IPS DF 6.9 (cell line): Measurements from ENCODE around the gene SNX14.
A peak's percentile ranks its signal among the peaks of the same experiment; 100 is the strongest.

Experiments used
- DNase-seq: peaks from one replicate; pipeline ENCODE4 v3.0.0-alpha.2; 2013; ENCODE audit warnings: low read depth, low spot score
- H3K27ac ChIP-seq: one replicate; pipeline ENCODE4 v1.5.1; 2013; ENCODE audit warnings: low read length, control low read depth
- H3K27me3 ChIP-seq: 2 replicates; pipeline ENCODE4 v1.6.1; 2013; ENCODE audit warnings: mild to moderate bottlenecking, low read length; ENCODE audit not compliant: control insufficient read depth, insufficient read depth
- H3K36me3 ChIP-seq: 2 replicates; pipeline ENCODE4 v1.6.1; 2013; ENCODE audit warnings: low read length; ENCODE audit not compliant: control insufficient read depth, insufficient read depth
- H3K4me1 ChIP-seq: 2 replicates; pipeline ENCODE4 v1.6.1; 2013; ENCODE audit warnings: low read length; ENCODE audit not compliant: control insufficient read depth, insufficient read depth
- H3K4me3 ChIP-seq: 2 replicates; pipeline ENCODE4 v1.5.1; 2013; ENCODE audit warnings: mild to moderate bottlenecking, low read length
- H3K9me3 ChIP-seq: 2 replicates; pipeline ENCODE4 v1.6.1; 2013; ENCODE audit warnings: low read length, inconsistent platforms; ENCODE audit not compliant: control insufficient read depth, insufficient read depth
- WGBS: extraction: QIAGEN DNeasy Blood & Tissue Kit; methylation state at CpG from one replicate; pipeline ENCODE4 v1.1.7; 2013; ENCODE audit warnings: mixed read lengths, missing lambda C conversion rate; ENCODE audit not compliant: insufficient read length, insufficient coverage; 5-methylcytosine and 5-hydroxymethylcytosine counted together

Gene SNX14

DNA sequence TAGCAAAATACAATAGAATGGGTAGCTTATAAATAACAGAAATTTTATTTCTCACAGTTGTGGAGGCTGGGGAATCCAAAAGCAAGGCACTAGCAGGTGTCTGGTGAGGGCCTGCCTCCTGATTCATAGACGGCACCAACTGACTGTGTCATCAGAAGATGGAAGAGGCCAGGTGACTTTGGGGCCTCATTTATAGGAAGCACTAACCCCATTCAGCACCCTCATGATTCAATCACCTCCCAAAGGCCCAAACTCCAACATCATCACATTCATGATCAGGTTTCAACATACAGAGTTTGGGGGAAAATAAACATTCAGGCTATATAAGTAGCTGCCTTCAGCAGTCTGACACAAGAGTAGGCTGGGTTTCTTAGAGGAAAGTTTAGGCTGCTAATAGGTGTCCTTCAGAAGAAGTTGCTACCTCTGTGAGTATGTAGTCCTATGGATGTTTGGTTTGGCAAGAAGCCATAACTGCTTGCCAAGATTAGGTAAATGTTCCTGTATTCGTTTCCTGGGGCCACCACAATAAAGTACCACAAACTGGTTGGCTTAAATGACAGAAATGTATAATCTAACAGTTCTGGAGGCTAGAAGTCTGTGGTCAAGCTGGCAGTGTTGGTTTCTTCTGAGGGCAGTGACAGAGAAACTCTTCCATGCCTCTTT, 94.9 kb downstream of the SNX14 start:
- no CpG with 5 or more reads among the region's 2 CpGs for WGBS
- Histone ChIP-seq H3K4me1 (no peaks in the 10 kb centered on the region), H3K4me3 (no peak overlapping the region), H3K27ac (no peak overlapping the region), H3K36me3 (no peaks in the 10 kb centered on the region), H3K27me3 (no peaks in the 10 kb centered on the region), H3K9me3 (no peaks in the 10 kb centered on the region)
- no peak for DNase-seq

DNA sequence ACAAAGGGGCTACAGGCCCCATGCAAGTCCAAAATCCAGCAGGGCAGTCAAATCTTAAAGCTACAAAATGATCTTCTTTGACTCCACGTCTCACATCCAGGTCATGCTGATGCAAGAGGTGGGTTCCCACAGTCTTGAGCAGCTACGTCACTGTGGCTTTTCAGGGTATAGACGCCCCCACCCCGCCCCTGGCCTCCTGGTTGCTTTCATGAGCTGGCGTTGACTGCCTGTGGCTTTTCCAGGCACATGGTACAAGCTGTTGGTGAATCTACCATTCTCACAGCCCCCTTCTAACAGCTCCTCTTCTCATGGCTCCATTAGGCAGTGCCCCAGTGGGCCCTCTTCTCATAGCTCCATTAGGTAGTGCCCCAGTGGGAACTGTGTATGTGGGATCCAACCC, 96.8 kb downstream of the SNX14 start:
- Histone ChIP-seq H3K27ac (no peak overlapping the region), H3K9me3 (no peaks in the 10 kb centered on the region), H3K27me3 (no peaks in the 10 kb centered on the region), H3K4me1 (no peaks in the 10 kb centered on the region), H3K36me3 (no peaks in the 10 kb centered on the region), H3K4me3 (no peak overlapping the region)
- DNase-seq, result no peak
- no CpG with 5 or more reads among the region's 5 CpGs for WGBS

GRCh38 chr6:85496009-85496579, 97.6 kb downstream of the SNX14 start:
- no peaks in the 10 kb centered on the region for H3K9me3 ChIP-seq
- no CpG with 5 or more reads among the region's 8 CpGs for WGBS
- no peak for DNase-seq
- H3K27ac ChIP-seq, result no peak overlapping the region
- H3K27me3 ChIP-seq, result no peaks in the 10 kb centered on the region
- no peaks in the 10 kb centered on the region for H3K4me1 ChIP-seq
- no peak overlapping the region for H3K4me3 ChIP-seq
- no peaks in the 10 kb centered on the region for H3K36me3 ChIP-seq

DNA sequence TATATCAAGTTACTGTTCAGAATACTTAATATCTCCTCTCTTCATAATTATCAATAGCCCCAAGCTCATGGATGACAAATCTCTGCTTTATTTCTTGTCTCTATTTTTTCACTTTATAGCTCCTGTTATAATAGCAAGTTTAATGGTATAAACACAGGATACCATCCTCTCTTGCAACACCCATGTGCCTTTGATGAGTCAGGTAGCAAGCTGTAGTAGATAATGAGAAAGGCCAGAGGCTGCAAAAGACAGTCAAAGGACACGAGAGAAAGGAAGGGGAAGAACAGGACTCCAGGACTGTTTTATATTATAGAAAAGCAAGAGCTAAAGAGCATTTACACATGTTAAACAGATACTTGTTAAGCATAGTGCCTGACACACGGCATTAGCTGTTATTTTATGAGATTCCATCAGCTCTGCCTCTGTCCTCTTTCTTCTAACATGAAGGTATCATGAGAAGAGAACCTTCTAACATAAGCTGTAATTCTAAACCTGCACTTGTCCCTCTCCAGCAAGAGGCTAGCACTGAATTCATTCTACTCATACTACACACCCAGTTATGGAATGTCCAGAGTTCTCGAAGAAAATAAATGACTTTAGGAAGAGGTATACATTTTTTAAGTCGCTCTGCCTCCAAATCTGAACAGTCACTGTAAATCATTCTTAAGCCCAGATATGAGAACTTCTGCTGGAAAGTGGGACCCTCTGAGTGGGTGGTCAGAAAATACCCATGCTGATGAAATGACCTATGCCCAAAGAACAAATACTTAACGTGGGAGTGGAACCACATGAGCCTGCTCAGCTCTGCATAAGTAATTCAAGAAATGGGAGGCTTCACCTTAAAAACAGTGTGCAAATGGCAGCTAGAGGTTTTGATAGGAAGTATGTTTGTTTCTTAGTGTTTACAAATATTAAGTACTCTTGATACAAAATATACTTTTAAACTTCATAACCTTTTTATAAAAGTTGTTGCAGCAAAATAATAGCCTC, 98.8 kb downstream of the SNX14 start:
- Histone ChIP-seq H3K9me3 (no peaks in the 10 kb centered on the region), H3K4me3 (no peak overlapping the region), H3K27ac (no peak overlapping the region), H3K4me1 (no peaks in the 10 kb centered on the region), H3K27me3 (no peaks in the 10 kb centered on the region), H3K36me3 (no peaks in the 10 kb centered on the region)
- no peak for DNase-seq
- no CpG with 5 or more reads among the region's 5 CpGs for WGBS

DNA sequence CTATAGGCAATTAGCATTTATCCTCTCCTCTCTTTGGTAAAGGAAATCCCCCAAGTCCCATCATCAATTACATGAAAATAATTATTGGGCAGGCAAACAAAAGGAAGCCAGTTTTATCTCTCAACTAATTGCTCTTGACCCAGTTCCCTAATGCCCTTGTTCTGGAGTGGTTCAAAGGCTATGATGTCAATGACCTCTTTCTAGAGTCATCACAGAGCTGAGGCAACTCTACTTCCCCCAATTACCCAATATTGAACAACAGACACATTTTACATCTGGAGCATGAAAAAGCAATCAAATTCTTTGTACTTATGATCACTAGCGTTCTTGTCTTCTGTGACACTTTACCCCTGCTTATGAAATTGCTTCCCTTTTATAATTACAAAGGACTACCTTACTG, 100.3 kb downstream of the SNX14 start:
- DNase-seq, result no peak
- Histone ChIP-seq H3K36me3 (no peaks in the 10 kb centered on the region), H3K4me1 (no peaks in the 10 kb centered on the region), H3K27ac (no peak overlapping the region), H3K9me3 (no peaks in the 10 kb centered on the region), H3K27me3 (no peaks in the 10 kb centered on the region), H3K4me3 (no peak overlapping the region)
- no CpG with 5 or more reads among the region's 1 CpG for WGBS

DNA sequence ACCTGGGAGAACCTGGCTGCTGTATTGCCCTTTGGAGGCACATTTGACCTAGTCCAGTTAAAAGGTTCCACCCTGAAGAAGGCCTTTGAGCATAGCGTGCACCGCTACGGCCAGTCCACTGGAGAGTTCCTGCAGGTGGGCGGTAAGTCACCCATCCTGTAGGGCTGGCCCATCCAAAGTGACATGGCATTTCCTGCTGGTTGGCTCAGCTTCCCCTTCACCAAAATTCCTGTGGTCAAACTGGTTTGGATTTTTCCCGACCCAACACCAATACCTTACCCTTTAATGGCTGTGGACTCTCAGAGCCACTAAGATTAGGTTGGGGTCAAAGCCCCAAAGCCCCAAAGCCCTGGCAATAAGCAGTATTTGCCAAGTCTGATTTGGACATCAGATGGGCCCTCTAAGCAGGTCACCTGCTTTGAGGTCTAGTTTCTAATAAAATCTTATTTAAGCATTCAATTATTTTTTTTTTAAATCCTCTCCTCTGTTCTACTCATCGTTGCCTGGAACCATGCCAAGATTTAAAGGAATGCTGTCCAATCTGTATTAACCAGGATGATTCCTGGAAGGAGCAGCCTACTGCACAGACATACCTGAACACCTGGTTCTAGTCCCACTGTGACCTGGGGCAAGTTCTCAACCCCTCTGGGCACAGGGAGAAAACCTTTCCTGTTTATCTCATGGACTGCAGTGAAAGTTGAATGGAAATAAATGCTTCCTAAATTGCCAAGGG, 103.0 kb downstream of the SNX14 start:
- WGBS, result no CpG with 5 or more reads among the region's 6 CpGs
- Histone ChIP-seq H3K4me3 (no peak overlapping the region), H3K27ac (no peak overlapping the region), H3K4me1 (no peaks in the 10 kb centered on the region), H3K9me3 (no peaks in the 10 kb centered on the region), H3K36me3 (no peaks in the 10 kb centered on the region), H3K27me3 (no peaks in the 10 kb centered on the region)
- DNase-seq, result no peak

GRCh38 chr6:85484948-85485347, 108.7 kb downstream of the SNX14 start:
- H3K36me3 ChIP-seq, result no peaks in the 10 kb centered on the region
- H3K27ac ChIP-seq, result no peak overlapping the region
- H3K4me1 ChIP-seq, result no peaks in the 10 kb centered on the region
- no peak overlapping the region for H3K4me3 ChIP-seq
- no peaks in the 10 kb centered on the region for H3K9me3 ChIP-seq
- no peaks in the 10 kb centered on the region for H3K27me3 ChIP-seq
- DNase-seq, result no peak
- no CpG with 5 or more reads among the region's 5 CpGs for WGBS

DNA sequence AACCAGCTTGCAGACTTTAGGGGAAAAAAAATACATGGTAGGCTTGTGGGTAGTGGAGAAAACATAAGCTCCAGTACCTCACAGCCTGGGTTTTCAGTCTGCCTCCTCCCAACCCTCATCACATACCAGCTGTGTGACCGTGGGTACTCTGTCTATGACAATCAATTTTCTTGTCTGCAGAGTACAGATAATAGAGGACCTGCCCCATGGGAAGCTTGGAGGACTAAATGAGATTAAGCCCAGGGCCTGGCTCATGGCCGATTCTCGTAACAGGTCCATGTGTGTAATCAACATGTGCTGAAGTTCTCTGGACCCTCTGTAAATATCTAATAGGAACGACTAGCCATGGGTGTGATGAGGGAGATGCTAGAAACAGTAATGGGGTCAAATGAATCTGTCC, 109.8 kb downstream of the SNX14 start:
- Histone ChIP-seq H3K9me3 (no peaks in the 10 kb centered on the region), H3K36me3 (no peaks in the 10 kb centered on the region), H3K4me1 (no peaks in the 10 kb centered on the region), H3K27me3 (no peaks in the 10 kb centered on the region), H3K27ac (no peak overlapping the region), H3K4me3 (no peak overlapping the region)
- no peak for DNase-seq
- WGBS, result no CpG with 5 or more reads among the region's 4 CpGs

DNA sequence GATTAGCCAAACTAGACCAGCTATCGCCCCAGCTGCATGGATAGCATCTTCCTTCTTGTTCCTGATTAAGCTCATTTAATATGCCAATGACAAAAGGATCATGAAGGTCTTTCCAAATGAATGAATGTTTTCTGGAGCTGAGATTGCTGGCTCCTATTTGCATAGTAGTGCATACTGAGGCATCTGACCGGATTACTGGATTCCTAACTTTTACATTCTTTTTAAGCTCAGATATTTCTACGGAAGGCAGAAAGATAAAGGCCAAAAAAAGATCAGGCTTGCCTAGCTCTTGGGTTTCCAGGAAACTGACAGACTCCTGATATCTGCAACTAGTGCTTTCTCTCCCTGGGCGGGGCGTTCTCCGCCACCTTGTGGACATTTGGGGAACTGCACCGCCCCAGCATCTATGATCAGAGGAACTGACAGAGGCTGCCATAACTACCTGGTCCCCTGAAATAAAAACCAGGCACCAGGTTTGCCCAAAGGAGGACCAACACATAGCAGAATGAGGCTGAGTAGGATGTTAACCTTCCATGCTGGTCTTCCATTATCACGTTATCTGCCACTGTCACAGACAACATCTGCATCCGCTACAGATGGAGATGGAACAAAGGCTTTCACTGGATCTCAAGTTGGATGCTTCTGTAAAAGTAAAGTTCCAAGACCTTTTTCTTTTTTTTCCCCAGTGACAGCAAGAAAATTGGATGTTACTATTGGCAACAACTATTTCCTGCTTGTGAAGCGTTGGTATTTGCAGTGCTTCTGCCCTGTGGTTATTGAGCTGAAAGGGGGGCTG, 110.6 kb downstream of the SNX14 start:
- Histone ChIP-seq H3K27ac (no peak overlapping the region), H3K27me3 (no peaks in the 10 kb centered on the region), H3K9me3 (no peaks in the 10 kb centered on the region), H3K36me3 (no peaks in the 10 kb centered on the region), H3K4me1 (no peaks in the 10 kb centered on the region), H3K4me3 (no peak overlapping the region)
- peak; percentile 22 for DNase-seq
- WGBS, result no CpG with 5 or more reads among the region's 10 CpGs
